SU-DHL-6 (cell line): Measurements from ENCODE around the gene PLK5.

ENCODE experiments used
- EZH2phosphoT487 ChIP-seq: fragments of 200-600 bp; sonication (generic), shearing (Covaris generic); conservative IDR thresholded peaks from 2 replicates; pipeline ENCODE4 v1.6.1; 2018; ENCODE audit warnings: mild to moderate bottlenecking, antibody characterized with exemption, low read length, moderate library complexity, mixed read lengths
- TF ChIP-seq, protein P1 (sequence below): fragments of 200-600 bp; sonication (generic); IDR thresholded peaks from one replicate; pipeline ENCODE4 v1.5.1; 2017; ENCODE audit warnings: antibody characterized with exemption, mild to moderate bottlenecking, low read length, moderate library complexity; ENCODE audit not compliant: insufficient read depth, poor library complexity, severe bottlenecking

DNA sequence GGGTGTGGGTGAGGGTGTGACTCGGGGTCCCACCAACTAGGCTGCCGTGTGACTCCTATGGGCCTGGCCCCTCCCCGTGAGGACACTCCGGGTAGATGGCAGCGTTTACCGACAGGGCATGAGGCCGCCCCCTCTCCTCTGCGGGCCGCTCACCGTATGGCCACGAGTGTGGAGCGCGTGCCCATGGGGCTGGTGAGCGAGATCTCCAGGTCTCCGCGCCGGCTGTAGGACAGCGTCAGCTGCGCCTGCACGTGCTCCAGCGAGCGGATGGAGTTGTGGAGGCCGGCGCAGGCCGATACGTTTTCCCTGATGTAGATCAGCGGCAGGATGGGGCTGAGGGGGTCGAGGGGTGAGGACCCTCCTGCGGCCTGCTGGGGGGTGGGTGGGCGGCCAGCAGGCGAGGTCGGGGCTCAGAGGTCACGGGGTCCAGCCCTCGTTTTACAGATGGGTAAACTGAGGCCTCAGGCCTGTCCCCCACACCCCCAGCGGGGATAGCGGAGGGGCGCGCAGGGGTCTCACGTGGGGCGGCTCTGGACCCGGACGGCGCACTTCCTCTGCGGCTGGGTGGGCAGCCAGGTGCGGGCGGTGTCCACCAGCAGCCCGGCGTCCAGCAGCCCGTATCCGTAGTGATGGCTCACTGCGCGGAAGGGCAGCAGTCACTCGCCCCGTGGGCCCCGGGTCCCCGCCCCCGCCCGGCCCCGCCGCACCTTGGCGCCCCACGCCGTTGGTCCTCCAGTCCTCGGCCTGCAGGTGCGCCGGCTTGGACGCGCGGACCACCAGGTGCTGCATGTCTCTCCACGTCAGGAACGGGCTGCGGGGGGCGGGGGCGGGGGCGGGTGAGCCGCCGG, 40.5 kb upstream of the PLK5 start:
- TF ChIP-seq, protein P1, sequence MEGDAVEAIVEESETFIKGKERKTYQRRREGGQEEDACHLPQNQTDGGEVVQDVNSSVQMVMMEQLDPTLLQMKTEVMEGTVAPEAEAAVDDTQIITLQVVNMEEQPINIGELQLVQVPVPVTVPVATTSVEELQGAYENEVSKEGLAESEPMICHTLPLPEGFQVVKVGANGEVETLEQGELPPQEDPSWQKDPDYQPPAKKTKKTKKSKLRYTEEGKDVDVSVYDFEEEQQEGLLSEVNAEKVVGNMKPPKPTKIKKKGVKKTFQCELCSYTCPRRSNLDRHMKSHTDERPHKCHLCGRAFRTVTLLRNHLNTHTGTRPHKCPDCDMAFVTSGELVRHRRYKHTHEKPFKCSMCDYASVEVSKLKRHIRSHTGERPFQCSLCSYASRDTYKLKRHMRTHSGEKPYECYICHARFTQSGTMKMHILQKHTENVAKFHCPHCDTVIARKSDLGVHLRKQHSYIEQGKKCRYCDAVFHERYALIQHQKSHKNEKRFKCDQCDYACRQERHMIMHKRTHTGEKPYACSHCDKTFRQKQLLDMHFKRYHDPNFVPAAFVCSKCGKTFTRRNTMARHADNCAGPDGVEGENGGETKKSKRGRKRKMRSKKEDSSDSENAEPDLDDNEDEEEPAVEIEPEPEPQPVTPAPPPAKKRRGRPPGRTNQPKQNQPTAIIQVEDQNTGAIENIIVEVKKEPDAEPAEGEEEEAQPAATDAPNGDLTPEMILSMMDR = no peak
- no peak for TF ChIP-seq EZH2phosphoT487
